ENCODE measurements around the gene TREH. TPM values are rescaled to one million over a fixed set of nuclear protein-coding genes. Genes with fewer than 3 reads are reported as not detected.
"Not testable (repeated sequence)": the region's sequence is repeated elsewhere in the genome, so short reads cannot be mapped to it uniquely, and the experiment has no call there.

TREH gene
- polyA plus RNA-seq, 1 of the 3 experiments (the other 2 are of a cell fraction): not detected

DNA sequence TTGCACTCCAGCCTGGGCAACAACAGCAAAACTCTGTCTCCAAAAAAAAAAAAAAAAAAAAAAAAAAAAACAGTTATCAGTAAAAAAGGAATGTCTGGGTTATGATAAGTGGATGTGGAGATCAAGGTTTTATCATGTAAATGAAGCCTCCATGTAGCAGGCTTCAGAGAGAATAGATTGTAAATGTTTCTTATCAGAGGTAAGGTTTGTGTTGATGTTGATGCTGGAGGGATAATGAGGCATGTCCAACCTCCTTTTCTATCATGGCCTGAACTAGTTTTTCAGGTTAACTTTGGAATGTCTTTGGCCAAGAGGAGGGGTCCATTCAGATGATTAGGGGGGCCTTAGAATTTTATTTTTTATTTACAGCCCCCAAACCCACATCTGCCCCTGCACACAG lies 35.4 kb upstream of the TREH start:
- H3K36me3 ChIP-seq (replicated peaks in 1 of 2; ENCODE audit: control insufficient read depth in 1 of 2, insufficient read depth in 2 of 2, low read length in 1 of 2): no peaks in the 10 kb centered on the region
- H3K9me2 ChIP-seq: no peaks in the 10 kb centered on the region
- ChIA-PET CTCF (interaction anchor here (0.8 to 1.4 kb wide), 2 partner anchors 25 to 26 kb away, joined by 3 to 4 read pairs; no protein-coding TSS in a partner anchor), POLR2A (no interaction called here)
- H3F3A ChIP-seq (replicated peaks; ENCODE audit: insufficient read depth): no peaks in the 10 kb centered on the region
- DNase-seq: no peak
- H3K9ac ChIP-seq: no peak overlapping the region
- no peak overlapping the region for H3K4me3 ChIP-seq (ENCODE audit: low read depth in 2 of 2, low read length in 1 of 2)
- H4K20me1 ChIP-seq (ENCODE audit: insufficient read depth): no peaks in the 10 kb centered on the region
- H2AFZ ChIP-seq (ENCODE audit: low read depth): no peak overlapping the region
- H3K4me1 ChIP-seq (ENCODE audit: control insufficient read depth in 1 of 2, insufficient read depth in 2 of 2, low read depth in 1 of 2, low read length in 1 of 2): no peaks in the 10 kb centered on the region; a peak in 1 of 4 replicates
- H3K27ac ChIP-seq (ENCODE audit: low read depth in 2 of 2, low read length in 1 of 2): no peak overlapping the region
- no peaks in the 10 kb centered on the region for H3K9me3 ChIP-seq
- no peak overlapping the region for H3K4me2 ChIP-seq
- H3K79me2 ChIP-seq (ENCODE audit: insufficient read depth): no peaks in the 10 kb centered on the region
- TF ChIP-seq, protein P1, sequence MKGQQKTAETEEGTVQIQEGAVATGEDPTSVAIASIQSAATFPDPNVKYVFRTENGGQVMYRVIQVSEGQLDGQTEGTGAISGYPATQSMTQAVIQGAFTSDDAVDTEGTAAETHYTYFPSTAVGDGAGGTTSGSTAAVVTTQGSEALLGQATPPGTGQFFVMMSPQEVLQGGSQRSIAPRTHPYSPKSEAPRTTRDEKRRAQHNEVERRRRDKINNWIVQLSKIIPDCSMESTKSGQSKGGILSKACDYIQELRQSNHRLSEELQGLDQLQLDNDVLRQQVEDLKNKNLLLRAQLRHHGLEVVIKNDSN (IDR thresholded peaks at IDR 0.05; ENCODE audit: borderline replicate concordance, low read depth): no peak
- peaks cover 8% of the 10 kb centered on the region; the same call in 1 of the 2 replicates for H3K27me3 ChIP-seq (ENCODE audit: insufficient read depth)

DNA sequence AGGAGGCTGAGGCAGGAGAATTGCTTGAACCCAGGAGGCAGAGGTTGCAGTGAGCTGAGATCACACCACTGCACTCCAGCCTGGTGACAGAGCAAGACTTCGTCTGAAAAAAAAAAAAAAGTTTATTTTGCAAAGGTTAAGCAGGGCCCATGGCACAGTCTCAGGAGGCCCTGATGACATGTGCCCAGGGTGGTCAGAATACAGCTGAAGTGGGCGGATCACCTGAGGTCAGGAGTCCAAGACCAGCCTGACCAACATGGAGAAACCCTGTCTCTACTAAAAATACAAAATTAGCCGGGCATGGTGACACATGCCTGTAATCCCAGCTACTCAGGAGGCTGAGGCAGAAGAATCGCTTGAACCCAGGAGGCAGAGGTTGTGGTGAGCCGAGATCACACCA lies 35.0 kb upstream of the TREH start:
- H3K9me2 ChIP-seq; H3K9ac ChIP-seq; H4K20me1 ChIP-seq (ENCODE audit: insufficient read depth); POLR2A ChIA-PET; H3K27ac ChIP-seq (ENCODE audit: low read depth in 2 of 2, low read length in 1 of 2); H2AFZ ChIP-seq (ENCODE audit: low read depth); H3K79me2 ChIP-seq (ENCODE audit: insufficient read depth); H3K4me2 ChIP-seq; H3F3A ChIP-seq (replicated peaks; ENCODE audit: insufficient read depth); H3K9me3 ChIP-seq; H3K36me3 ChIP-seq (replicated peaks in 1 of 2; ENCODE audit: control insufficient read depth in 1 of 2, insufficient read depth in 2 of 2, low read length in 1 of 2); H3K4me1 ChIP-seq (ENCODE audit: control insufficient read depth in 1 of 2, insufficient read depth in 2 of 2, low read depth in 1 of 2, low read length in 1 of 2); H3K27me3 ChIP-seq (ENCODE audit: insufficient read depth); H3K4me3 ChIP-seq (ENCODE audit: low read depth in 2 of 2, low read length in 1 of 2); DNase-seq: not testable (repeated sequence)
- WGBS (ENCODE audit: low lambda C conversion rate): 84% methylated on average over 5 of the region's 5 CpGs
- CTCF ChIA-PET: interaction anchor here (0.5 to 0.8 kb wide), 2 partner anchors 25 to 243 kb away, joined by 3 read pairs; no protein-coding TSS in a partner anchor

DNA sequence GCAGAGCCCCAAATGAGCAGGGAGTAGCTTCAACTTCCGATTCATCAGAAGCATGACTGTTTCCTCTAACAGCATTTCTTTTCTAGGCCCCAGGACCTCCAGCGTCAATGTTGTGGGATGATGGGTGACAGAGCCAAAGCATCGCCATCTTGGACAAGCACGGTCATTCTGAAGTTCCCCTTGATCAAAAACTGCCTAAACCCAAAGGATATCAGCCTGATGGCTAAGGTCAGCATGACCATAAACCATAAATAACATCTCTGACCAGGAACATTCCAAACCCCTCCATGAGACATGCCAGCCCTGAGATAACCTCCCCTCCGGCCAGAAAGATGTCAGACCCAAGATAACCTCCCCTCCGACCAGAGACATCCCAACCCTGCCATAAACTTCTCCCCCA lies 28.8 kb upstream of the TREH start:
- POLR2A ChIA-PET: no interaction called here
- DNase-seq: no peak
- H3K79me2 ChIP-seq (ENCODE audit: insufficient read depth): no peaks in the 10 kb centered on the region
- H3K27ac ChIP-seq (ENCODE audit: low read depth in 2 of 2, low read length in 1 of 2): no peak overlapping the region
- H3F3A ChIP-seq (replicated peaks; ENCODE audit: insufficient read depth): no peaks in the 10 kb centered on the region
- H3K9me3 ChIP-seq: no peaks in the 10 kb centered on the region
- no peaks in the 10 kb centered on the region for H4K20me1 ChIP-seq (ENCODE audit: insufficient read depth)
- WGBS (ENCODE audit: low lambda C conversion rate): 76% methylated on average over 6 of the region's 6 CpGs
- no peaks in the 10 kb centered on the region for H3K9me2 ChIP-seq
- H3K9ac ChIP-seq: no peak overlapping the region
- H3K36me3 ChIP-seq (replicated peaks in 1 of 2; ENCODE audit: control insufficient read depth in 1 of 2, insufficient read depth in 2 of 2, low read length in 1 of 2): no peaks in the 10 kb centered on the region
- CTCF ChIA-PET: no interaction called here
- no peak overlapping the region for H3K4me2 ChIP-seq
- peaks cover 8% of the 10 kb centered on the region; the same call in 1 of the 2 replicates for H3K27me3 ChIP-seq (ENCODE audit: insufficient read depth)
- TF ChIP-seq, protein P2, sequence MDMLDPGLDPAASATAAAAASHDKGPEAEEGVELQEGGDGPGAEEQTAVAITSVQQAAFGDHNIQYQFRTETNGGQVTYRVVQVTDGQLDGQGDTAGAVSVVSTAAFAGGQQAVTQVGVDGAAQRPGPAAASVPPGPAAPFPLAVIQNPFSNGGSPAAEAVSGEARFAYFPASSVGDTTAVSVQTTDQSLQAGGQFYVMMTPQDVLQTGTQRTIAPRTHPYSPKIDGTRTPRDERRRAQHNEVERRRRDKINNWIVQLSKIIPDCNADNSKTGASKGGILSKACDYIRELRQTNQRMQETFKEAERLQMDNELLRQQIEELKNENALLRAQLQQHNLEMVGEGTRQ (IDR thresholded peaks at IDR 0.05; ENCODE audit: borderline replicate concordance, low read depth, low read length): no peak
- TF ChIP-seq MXI1 (IDR thresholded peaks at IDR 0.05; ENCODE audit: low read depth, low read length) (no peak), NRF1 (IDR thresholded peaks at IDR 0.05; ENCODE audit: low read depth, low read length) (no peak), JUND (IDR thresholded peaks at IDR 0.05) (no peak), SMC3 (IDR thresholded peaks at IDR 0.05; ENCODE audit: low read depth, low read length) (no peak), RXRA (IDR thresholded peaks at IDR 0.05; ENCODE audit: borderline replicate concordance, low read depth) (no peak), FOXJ3 (CRISPR knock-in tag; IDR thresholded peaks at IDR 0.05) (no peak), NFIC (IDR thresholded peaks at IDR 0.05; ENCODE audit: borderline replicate concordance) (no peak), SIN3A (IDR thresholded peaks at IDR 0.05; ENCODE audit: borderline replicate concordance, low read depth, low read length) (no peak), YY1 (IDR thresholded peaks at IDR 0.05; ENCODE audit: low read depth) (no peak), TAF1 (IDR thresholded peaks at IDR 0.05; ENCODE audit: borderline replicate concordance, low read depth, low read length) (no peak), TCF12 (IDR thresholded peaks at IDR 0.05) (no peak)
- TF ChIP-seq, protein P3, sequence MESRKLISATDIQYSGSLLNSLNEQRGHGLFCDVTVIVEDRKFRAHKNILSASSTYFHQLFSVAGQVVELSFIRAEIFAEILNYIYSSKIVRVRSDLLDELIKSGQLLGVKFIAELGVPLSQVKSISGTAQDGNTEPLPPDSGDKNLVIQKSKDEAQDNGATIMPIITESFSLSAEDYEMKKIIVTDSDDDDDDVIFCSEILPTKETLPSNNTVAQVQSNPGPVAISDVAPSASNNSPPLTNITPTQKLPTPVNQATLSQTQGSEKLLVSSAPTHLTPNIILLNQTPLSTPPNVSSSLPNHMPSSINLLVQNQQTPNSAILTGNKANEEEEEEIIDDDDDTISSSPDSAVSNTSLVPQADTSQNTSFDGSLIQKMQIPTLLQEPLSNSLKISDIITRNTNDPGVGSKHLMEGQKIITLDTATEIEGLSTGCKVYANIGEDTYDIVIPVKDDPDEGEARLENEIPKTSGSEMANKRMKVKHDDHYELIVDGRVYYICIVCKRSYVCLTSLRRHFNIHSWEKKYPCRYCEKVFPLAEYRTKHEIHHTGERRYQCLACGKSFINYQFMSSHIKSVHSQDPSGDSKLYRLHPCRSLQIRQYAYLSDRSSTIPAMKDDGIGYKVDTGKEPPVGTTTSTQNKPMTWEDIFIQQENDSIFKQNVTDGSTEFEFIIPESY (IDR thresholded peaks at IDR 0.05; ENCODE audit: borderline replicate concordance, low read depth): no peak
- H3K4me3 ChIP-seq (ENCODE audit: low read depth in 2 of 2, low read length in 1 of 2): no peak overlapping the region
- no peak overlapping the region for H2AFZ ChIP-seq (ENCODE audit: low read depth)
- peaks cover 0 to 12% of the 10 kb centered on the region in 2 experiments; a peak in 1 of 4 replicates for H3K4me1 ChIP-seq (ENCODE audit: control insufficient read depth in 1 of 2, insufficient read depth in 2 of 2, low read depth in 1 of 2, low read length in 1 of 2)

All from SK-N-SH (cell line).